A673 (cell line): ENCODE data around the gene LGALS14. TPM values are rescaled to one million over a fixed set of nuclear protein-coding genes. Genes with fewer than 3 reads are reported as not detected.

ENCODE experiments used
- BruUV-seq: library from RNA; stranded (reverse); fragments of 400-500 nt; replicated peaks from 2 replicates; lab custom pipeline; 2021; lab: Mats Ljungman, UMichigan
- CTCF ChIA-PET: fragments of 300-600 bp; sonication (Branson Sonifier 250); formaldehyde crosslinking; loops from one replicate; lab custom pipeline; 2022; ENCODE audit warnings: antibody characterized with exemption; lab: Charles Lee
- POLR2A ChIA-PET: fragments of 300-600 bp; sonication (Branson Sonifier 250); formaldehyde crosslinking; loops from one replicate; lab custom pipeline; 2022; ENCODE audit warnings: antibody characterized with exemption; ENCODE audit not compliant: low non-redundant PET; lab: Charles Lee
- DNase-seq: peaks from one replicate; pipeline ENCODE4 v3.0.0-alpha.2; 2015; ENCODE audit warnings: low spot score
- H3K27ac ChIP-seq: fragments of 200-600 bp; sonication (generic); 2 replicates; pipeline ENCODE4 v1.5.1; 2016; ENCODE audit warnings: mixed run types, low read depth, mild to moderate bottlenecking, mixed read lengths, antibody characterized with exemption, low read length; ENCODE audit not compliant: poor library complexity, severe bottlenecking
- H3K27me3 ChIP-seq: fragments of 200-600 bp; sonication (generic); replicated peaks from 2 replicates; pipeline ENCODE4 v1.6.1; 2017; ENCODE audit warnings: mixed run types, low read depth, mild to moderate bottlenecking, mixed read lengths, antibody characterized with exemption, low read length; ENCODE audit not compliant: insufficient read depth, poor library complexity
- H3K36me3 ChIP-seq: fragments of 200-600 bp; sonication (generic); 2 replicates; pipeline ENCODE4 v1.6.1; 2016; ENCODE audit warnings: mixed run types, mild to moderate bottlenecking, mixed read lengths, antibody characterized with exemption, low read length; ENCODE audit not compliant: insufficient read depth, poor library complexity, severe bottlenecking
- H3K4me1 ChIP-seq: fragments of 200-600 bp; sonication (generic); 2 replicates; pipeline ENCODE4 v1.6.1; 2017; ENCODE audit warnings: mixed run types, mild to moderate bottlenecking, mixed read lengths, antibody characterized with exemption, low read length; ENCODE audit not compliant: insufficient read depth, poor library complexity, severe bottlenecking
- H3K4me3 ChIP-seq: fragments of 200-600 bp; sonication (generic); 2 replicates; pipeline ENCODE4 v1.5.1; 2016; ENCODE audit warnings: low read depth, mixed run types, mild to moderate bottlenecking, mixed read lengths, low read length; ENCODE audit not compliant: poor library complexity, severe bottlenecking
- H3K9me3 ChIP-seq: fragments of 200-600 bp; sonication (generic); 2 replicates; pipeline ENCODE4 v1.6.1; 2016; ENCODE audit warnings: mixed run types, low read depth, mild to moderate bottlenecking, mixed read lengths, antibody characterized with exemption, low read length; ENCODE audit not compliant: poor library complexity, severe bottlenecking
- EZH2 ChIP-seq: fragments of 200-600 bp; sonication (generic); IDR thresholded peaks from 2 replicates; pipeline ENCODE4 v1.6.1; 2017; ENCODE audit warnings: borderline replicate concordance, low read depth, mild to moderate bottlenecking, mixed read lengths, antibody characterized with exemption, low read length; ENCODE audit not compliant: poor library complexity, severe bottlenecking
- intact Hi-C: fragments of 100-400 bp; cut with micrococcal nuclease; formaldehyde crosslinking; loops from one replicate; pipeline ENCODE4 v1.10.0; 2022; ENCODE audit not compliant: unreplicated experiment
- total RNA-seq: library from RNA; stranded (reverse); gene quantifications from 2 replicates; pipeline ENCODE4 v1.2.3, GENCODE V29; 2021
- TF ChIP-seq, protein P1 (sequence below): fragments of 300-800, 200-600 bp; sonication (generic); conservative IDR thresholded peaks from 2 replicates; pipeline ENCODE4 v1.5.1; 2017; ENCODE audit warnings: low read depth, mild to moderate bottlenecking, antibody characterized with exemption, low read length, moderate library complexity, mixed read lengths

The LGALS14 gene
- total RNA-seq, 1 experiment from 2014 or later, result not detected

DNA sequence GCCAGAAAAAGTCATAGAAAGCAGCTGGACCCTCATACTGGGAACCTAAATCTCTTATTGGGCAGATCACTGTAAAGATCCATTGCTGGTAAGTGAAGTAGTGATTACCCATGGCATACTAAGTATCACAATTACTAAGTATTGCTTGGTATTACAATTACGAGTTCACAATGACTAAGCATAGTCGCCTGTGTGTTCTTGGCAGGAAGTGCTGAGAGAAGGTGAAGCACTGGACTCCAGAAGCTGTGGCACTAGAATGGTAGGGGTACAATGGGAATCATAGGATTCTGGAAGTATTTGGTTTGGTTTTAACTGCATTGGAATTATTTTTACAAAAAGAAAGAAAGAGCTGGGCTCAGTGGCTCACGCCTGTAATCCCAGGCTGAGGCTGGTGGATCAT, 28.3 kb upstream of the LGALS14 start:
- Histone ChIP-seq H3K4me3 (no peak overlapping the region), H3K36me3 (no peaks in the 10 kb centered on the region), H3K27ac (no peak overlapping the region), H3K27me3 (peaks cover 3% of the 10 kb centered on the region), H3K4me1 (no peaks in the 10 kb centered on the region), H3K9me3 (no peaks in the 10 kb centered on the region)
- ChIA-PET POLR2A (no interaction called here), CTCF (no interaction called here)
- no peak for DNase-seq
- TF ChIP-seq, protein P1, sequence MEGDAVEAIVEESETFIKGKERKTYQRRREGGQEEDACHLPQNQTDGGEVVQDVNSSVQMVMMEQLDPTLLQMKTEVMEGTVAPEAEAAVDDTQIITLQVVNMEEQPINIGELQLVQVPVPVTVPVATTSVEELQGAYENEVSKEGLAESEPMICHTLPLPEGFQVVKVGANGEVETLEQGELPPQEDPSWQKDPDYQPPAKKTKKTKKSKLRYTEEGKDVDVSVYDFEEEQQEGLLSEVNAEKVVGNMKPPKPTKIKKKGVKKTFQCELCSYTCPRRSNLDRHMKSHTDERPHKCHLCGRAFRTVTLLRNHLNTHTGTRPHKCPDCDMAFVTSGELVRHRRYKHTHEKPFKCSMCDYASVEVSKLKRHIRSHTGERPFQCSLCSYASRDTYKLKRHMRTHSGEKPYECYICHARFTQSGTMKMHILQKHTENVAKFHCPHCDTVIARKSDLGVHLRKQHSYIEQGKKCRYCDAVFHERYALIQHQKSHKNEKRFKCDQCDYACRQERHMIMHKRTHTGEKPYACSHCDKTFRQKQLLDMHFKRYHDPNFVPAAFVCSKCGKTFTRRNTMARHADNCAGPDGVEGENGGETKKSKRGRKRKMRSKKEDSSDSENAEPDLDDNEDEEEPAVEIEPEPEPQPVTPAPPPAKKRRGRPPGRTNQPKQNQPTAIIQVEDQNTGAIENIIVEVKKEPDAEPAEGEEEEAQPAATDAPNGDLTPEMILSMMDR, result no peak
- TF ChIP-seq EZH2, result no peak
- no TSS peak for BruUV-seq
- intact Hi-C loops, result no loop called here

- ChIA-PET CTCF (no interaction called here), POLR2A (no interaction called here)
- Histone ChIP-seq H3K9me3 (no peaks in the 10 kb centered on the region), H3K4me3 (no peak overlapping the region), H3K4me1 (no peaks in the 10 kb centered on the region), H3K36me3 (no peaks in the 10 kb centered on the region), H3K27ac (no peak overlapping the region), H3K27me3 (peaks cover 3% of the 10 kb centered on the region)
- no peak for TF ChIP-seq EZH2
- TF ChIP-seq, protein P1, result no peak
- no peak for DNase-seq
- intact Hi-C loops, result no loop called here
- BruUV-seq, result no TSS peak
Measured at GRCh38 chr19:39677961-39678889, 26.1 kb upstream of the LGALS14 start.

DNA sequence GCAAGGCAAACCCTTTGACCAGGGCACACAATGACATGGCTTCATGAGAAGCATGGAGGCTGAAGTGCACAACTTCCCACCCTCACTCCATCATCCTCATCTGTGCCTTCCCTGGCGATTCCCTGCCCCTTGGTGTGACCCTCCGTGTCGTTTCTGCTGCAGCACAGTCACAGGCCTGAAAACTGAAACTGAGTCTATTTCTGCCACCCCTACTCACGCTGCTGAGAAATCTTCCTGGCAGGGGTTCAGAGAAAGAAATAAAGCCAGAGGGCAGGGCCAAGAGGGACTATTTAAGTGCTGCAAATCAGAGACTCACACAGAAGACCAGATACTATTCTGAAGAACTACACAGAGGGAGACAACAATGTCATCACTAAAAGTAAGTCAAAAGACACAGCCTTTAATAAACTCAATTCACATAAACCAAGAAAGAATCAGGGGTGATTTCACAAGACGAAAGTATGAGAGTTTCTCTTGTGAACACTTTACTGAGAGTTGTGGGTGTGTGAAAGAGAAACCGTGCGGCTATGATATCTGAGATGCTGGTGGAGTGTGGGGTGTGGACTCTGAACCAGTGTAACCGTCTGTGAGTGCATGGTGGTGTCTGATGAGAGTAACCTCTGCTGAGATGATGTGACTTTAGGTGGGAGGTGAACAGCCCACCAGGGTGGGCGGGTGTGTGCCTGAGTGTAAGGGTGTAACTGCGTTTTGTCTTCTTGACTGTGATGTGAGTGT, 25.1 kb upstream of the LGALS14 start:
- Histone ChIP-seq H3K9me3 (no peaks in the 10 kb centered on the region), H3K27me3 (peaks cover 12% of the 10 kb centered on the region), H3K4me3 (no peak overlapping the region), H3K36me3 (no peaks in the 10 kb centered on the region), H3K4me1 (no peaks in the 10 kb centered on the region), H3K27ac (no peak overlapping the region)
- no peak for DNase-seq
- BruUV-seq, result no TSS peak
- ChIA-PET POLR2A (no interaction called here), CTCF (no interaction called here)
- intact Hi-C loops, result no loop called here
- TF ChIP-seq, protein P1, result no peak
- TF ChIP-seq EZH2, result no peak
